Duodenal mucosa (tissue), 2 donors: ENCODE data around the gene FNIP1.

Experiments
- H3K27ac ChIP-seq: one replicate; pipeline ENCODE4 v1.7.0; 2013; ENCODE audit warnings: low read depth, low read length
- H3K27me3 ChIP-seq, 2 donors: one replicate each; pipeline ENCODE4 v1.7.0; 2013; ENCODE audit warnings: low read length in 2 of 2, control low read depth in 1 of 2; ENCODE audit not compliant: insufficient read depth in 2 of 2, control insufficient read depth in 1 of 2
- H3K36me3 ChIP-seq, 2 donors: one replicate each; pipeline ENCODE4 v1.7.0; 2013; ENCODE audit warnings: low read length in 2 of 2, control low read depth in 1 of 2; ENCODE audit not compliant: insufficient read depth in 2 of 2, control insufficient read depth in 1 of 2
- H3K4me1 ChIP-seq, 2 donors: one replicate each; pipeline ENCODE4 v1.7.0; 2013; ENCODE audit warnings: low read length in 2 of 2, control low read depth in 1 of 2; ENCODE audit not compliant: insufficient read depth in 2 of 2, control insufficient read depth in 1 of 2
- H3K4me3 ChIP-seq, 2 donors: one replicate each; pipeline ENCODE4 v1.7.0; 2013; ENCODE audit warnings: low read length in 2 of 2, low read depth in 1 of 2
- H3K9ac ChIP-seq, 2 donors: one replicate each; pipeline ENCODE4 v1.7.0; 2013; ENCODE audit warnings: low read length in 2 of 2, low read depth in 1 of 2
- H3K9me3 ChIP-seq, 2 donors: one replicate each; pipeline ENCODE4 v1.7.0; 2013; ENCODE audit warnings: low read length in 2 of 2, control low read depth in 1 of 2; ENCODE audit not compliant: control insufficient read depth in 1 of 2

FNIP1 gene

GRCh38 chr5:131757830-131758519 lies 38.8 kb downstream of the FNIP1 start:
- H3K9me3 ChIP-seq, result no peaks in the 10 kb centered on the region
- H3K4me3 ChIP-seq, result no peak overlapping the region
- no peak overlapping the region for H3K9ac ChIP-seq
- H3K27me3 ChIP-seq, result no peaks in the 10 kb centered on the region
- H3K27ac ChIP-seq, result no peak overlapping the region
- no peaks in the 10 kb centered on the region for H3K36me3 ChIP-seq
- peaks cover 0 to 9% of the 10 kb centered on the region in 2 donors for H3K4me1 ChIP-seq

- Histone ChIP-seq H3K27ac (no peak overlapping the region), H3K4me1 (peaks cover 0 to 9% of the 10 kb centered on the region in 2 donors), H3K4me3 (no peak overlapping the region), H3K9me3 (no peaks in the 10 kb centered on the region), H3K27me3 (no peaks in the 10 kb centered on the region), H3K36me3 (no peaks in the 10 kb centered on the region), H3K9ac (no peak overlapping the region)
These were observed 39.9 kb downstream of the FNIP1 start for GRCh38 chr5:131756942-131757341.

GRCh38 chr5:131754363-131754762 lies 42.5 kb downstream of the FNIP1 start:
- H3K27me3 ChIP-seq, result no peaks in the 10 kb centered on the region
- no peak overlapping the region for H3K9ac ChIP-seq
- no peak overlapping the region for H3K27ac ChIP-seq
- no peaks in the 10 kb centered on the region for H3K9me3 ChIP-seq
- no peaks in the 10 kb centered on the region for H3K36me3 ChIP-seq
- no peak overlapping the region for H3K4me3 ChIP-seq
- H3K4me1 ChIP-seq, result peaks cover 0 to 9% of the 10 kb centered on the region in 2 donors

GRCh38 chr5:131751506-131751905 lies 45.3 kb downstream of the FNIP1 start:
- H3K9ac ChIP-seq, result no peak overlapping the region
- H3K27me3 ChIP-seq, result no peaks in the 10 kb centered on the region
- no peaks in the 10 kb centered on the region for H3K36me3 ChIP-seq
- no peak overlapping the region for H3K4me3 ChIP-seq
- H3K4me1 ChIP-seq, result peaks cover 0 to 9% of the 10 kb centered on the region in 2 donors
- no peak overlapping the region for H3K27ac ChIP-seq
- no peaks in the 10 kb centered on the region for H3K9me3 ChIP-seq

GRCh38 chr5:131749723-131750470 lies 46.9 kb downstream of the FNIP1 start:
- H3K9me3 ChIP-seq, result no peaks in the 10 kb centered on the region
- H3K27me3 ChIP-seq, result no peaks in the 10 kb centered on the region
- no peak overlapping the region for H3K9ac ChIP-seq

GRCh38 chr5:131749138-131749537 lies 47.7 kb downstream of the FNIP1 start:
- Histone ChIP-seq H3K4me3 (no peak overlapping the region), H3K27me3 (no peaks in the 10 kb centered on the region), H3K9me3 (no peaks in the 10 kb centered on the region), H3K36me3 (no peaks in the 10 kb centered on the region), H3K4me1 (peaks cover 0 to 9% of the 10 kb centered on the region in 2 donors), H3K9ac (no peak overlapping the region), H3K27ac (no peak overlapping the region)

More at GRCh38 chr5:131749723-131750470, 46.9 kb downstream of the FNIP1 start:
- Histone ChIP-seq H3K36me3 (no peaks in the 10 kb centered on the region), H3K4me1 (peaks cover 0 to 9% of the 10 kb centered on the region in 2 donors), H3K4me3 (no peak overlapping the region), H3K27ac (no peak overlapping the region)

GRCh38 chr5:131747180-131748105 lies 49.4 kb downstream of the FNIP1 start:
- Histone ChIP-seq H3K9ac (no peak overlapping the region), H3K9me3 (no peaks in the 10 kb centered on the region), H3K4me3 (no peak overlapping the region), H3K36me3 (peaks cover 0 to 5% of the 10 kb centered on the region in 2 donors), H3K27me3 (no peaks in the 10 kb centered on the region), H3K27ac (no peak overlapping the region), H3K4me1 (peaks cover 0 to 9% of the 10 kb centered on the region in 2 donors)

GRCh38 chr5:131746423-131746822 lies 50.4 kb downstream of the FNIP1 start:
- H3K27me3 ChIP-seq, result no peaks in the 10 kb centered on the region
- H3K36me3 ChIP-seq, result peaks cover 0 to 5% of the 10 kb centered on the region in 2 donors
- no peaks in the 10 kb centered on the region for H3K9me3 ChIP-seq
- no peak overlapping the region for H3K9ac ChIP-seq
- no peak overlapping the region for H3K4me3 ChIP-seq
- H3K27ac ChIP-seq, result no peak overlapping the region
- H3K4me1 ChIP-seq, result peaks cover 0 to 9% of the 10 kb centered on the region in 2 donors

- Histone ChIP-seq H3K4me1 (peaks cover 0 to 9% of the 10 kb centered on the region in 2 donors), H3K9me3 (no peaks in the 10 kb centered on the region), H3K36me3 (peaks cover 0 to 5% of the 10 kb centered on the region in 2 donors), H3K9ac (no peak overlapping the region), H3K27ac (no peak overlapping the region), H3K27me3 (no peaks in the 10 kb centered on the region), H3K4me3 (no peak overlapping the region)
These were observed 51.1 kb downstream of the FNIP1 start for GRCh38 chr5:131745703-131746102.
